ENCODE results near the gene SPTBN4.
"Not testable (repeated sequence)": the region's sequence is repeated elsewhere in the genome, so short reads cannot be mapped to it uniquely, and the experiment has no call there.

The SPTBN4 gene

GRCh38 chr19:40438284-40438683 is 28.5 kb upstream of the SPTBN4 start:
- no peak for DNase-seq (ENCODE audit: extremely low read depth in 1 of 2, low read depth in 1 of 2)

- DNase-seq (ENCODE audit: extremely low read depth in 1 of 2, low read depth in 1 of 2) = no peak
Observed at GRCh38 chr19:40441719-40442253, 25.0 kb upstream of the SPTBN4 start.

- no peak for DNase-seq (ENCODE audit: extremely low read depth in 1 of 2, low read depth in 1 of 2)
Observed at GRCh38 chr19:40442328-40443130, 24.3 kb upstream of the SPTBN4 start.

GRCh38 chr19:40443131-40443999 is 23.4 kb upstream of the SPTBN4 start:
- DNase-seq (ENCODE audit: extremely low read depth in 1 of 2, low read depth in 1 of 2) = peak; percentile 98 to 100

GRCh38 chr19:40444000-40444824 is 22.6 kb upstream of the SPTBN4 start, which contains the start of gene SERTAD3:
Gene SERTAD3, minus strand, starts transcription at chr19:40444335. Its CDS starts 2,255 bp downstream, at chr19:40442080.
- peak; percentile 92 to 95 for DNase-seq (ENCODE audit: extremely low read depth in 1 of 2, low read depth in 1 of 2)

- no peak for DNase-seq (ENCODE audit: extremely low read depth in 1 of 2, low read depth in 1 of 2)
Observed at GRCh38 chr19:40444825-40445312, 21.9 kb upstream of the SPTBN4 start.

GRCh38 chr19:40445780-40446262 is 21.0 kb upstream of the SPTBN4 start:
- DNase-seq (ENCODE audit: extremely low read depth in 1 of 2, low read depth in 1 of 2) = no peak

- DNase-seq (ENCODE audit: extremely low read depth in 1 of 2, low read depth in 1 of 2) = no peak
Observed at GRCh38 chr19:40446263-40446784, 20.5 kb upstream of the SPTBN4 start.

- no peak for DNase-seq (ENCODE audit: extremely low read depth in 1 of 2, low read depth in 1 of 2)
Observed at GRCh38 chr19:40449506-40449905, 17.3 kb upstream of the SPTBN4 start.

- DNase-seq (ENCODE audit: extremely low read depth in 1 of 2, low read depth in 1 of 2) = no peak
Observed at GRCh38 chr19:40450664-40451063, 16.1 kb upstream of the SPTBN4 start.

- no peak for DNase-seq (ENCODE audit: extremely low read depth in 1 of 2, low read depth in 1 of 2)
Observed at GRCh38 chr19:40452016-40452415, 14.8 kb upstream of the SPTBN4 start.

- no peak for DNase-seq (ENCODE audit: extremely low read depth in 1 of 2, low read depth in 1 of 2)
Observed at GRCh38 chr19:40453151-40453735, 13.6 kb upstream of the SPTBN4 start.

GRCh38 chr19:40453943-40454342 is 12.9 kb upstream of the SPTBN4 start:
- DNase-seq (ENCODE audit: extremely low read depth in 1 of 2, low read depth in 1 of 2) = not testable (repeated sequence)

- no peak for DNase-seq (ENCODE audit: extremely low read depth in 1 of 2, low read depth in 1 of 2)
Observed at GRCh38 chr19:40457048-40457447, 9.8 kb upstream of the SPTBN4 start.

GRCh38 chr19:40457953-40458596 is 8.7 kb upstream of the SPTBN4 start:
- no peak for DNase-seq (ENCODE audit: extremely low read depth in 1 of 2, low read depth in 1 of 2)

GRCh38 chr19:40458597-40458974 is 8.2 kb upstream of the SPTBN4 start:
- DNase-seq (ENCODE audit: extremely low read depth in 1 of 2, low read depth in 1 of 2) = no peak

- no peak for DNase-seq (ENCODE audit: extremely low read depth in 1 of 2, low read depth in 1 of 2)
Observed at GRCh38 chr19:40460185-40460584, 6.6 kb upstream of the SPTBN4 start.

GRCh38 chr19:40461669-40462221 is 5.1 kb upstream of the SPTBN4 start:
- no peak for DNase-seq (ENCODE audit: extremely low read depth in 1 of 2, low read depth in 1 of 2)

- DNase-seq (ENCODE audit: extremely low read depth in 1 of 2, low read depth in 1 of 2) = not testable (repeated sequence)
Observed at GRCh38 chr19:40463587-40464037, 3.2 kb upstream of the SPTBN4 start.
